ENCODE results near the gene ZNF772.

GRCh38 chr19:57473646-57474045 is 3.7 kb downstream of the ZNF772 start:
- no peak for TF ChIP-seq EZH2 (IDR thresholded peaks at IDR 0.05)
- TF ChIP-seq POLR2AphosphoS5 (IDR thresholded peaks at IDR 0.05; ENCODE audit: borderline replicate concordance, low read depth, low read length) = no peak
